Stimulated activated CD8-positive, alpha-beta memory T cell treated with anti-CD3 and anti-CD28 coated beads, Interleukin-7, amount 100 ng/mL, for 24 hours (primary cell): ENCODE results near the gene SGPL1.

Source experiments
- DNase-seq: peaks from one replicate; pipeline ENCODE4 v3.0.0-alpha.2; 2020; ENCODE audit warnings: low read depth

The SGPL1 gene

GRCh38 chr10:70921285-70921684 lies 105.5 kb downstream of the SGPL1 start:
- DNase-seq: no peak

GRCh38 chr10:70923696-70924095 lies 107.9 kb downstream of the SGPL1 start:
- no peak for DNase-seq

- DNase-seq: peak; percentile 30
Observed at GRCh38 chr10:70925377-70926225, 109.9 kb downstream of the SGPL1 start.

- DNase-seq: no peak
Observed at GRCh38 chr10:70926226-70927000, 110.7 kb downstream of the SGPL1 start.

DNA sequence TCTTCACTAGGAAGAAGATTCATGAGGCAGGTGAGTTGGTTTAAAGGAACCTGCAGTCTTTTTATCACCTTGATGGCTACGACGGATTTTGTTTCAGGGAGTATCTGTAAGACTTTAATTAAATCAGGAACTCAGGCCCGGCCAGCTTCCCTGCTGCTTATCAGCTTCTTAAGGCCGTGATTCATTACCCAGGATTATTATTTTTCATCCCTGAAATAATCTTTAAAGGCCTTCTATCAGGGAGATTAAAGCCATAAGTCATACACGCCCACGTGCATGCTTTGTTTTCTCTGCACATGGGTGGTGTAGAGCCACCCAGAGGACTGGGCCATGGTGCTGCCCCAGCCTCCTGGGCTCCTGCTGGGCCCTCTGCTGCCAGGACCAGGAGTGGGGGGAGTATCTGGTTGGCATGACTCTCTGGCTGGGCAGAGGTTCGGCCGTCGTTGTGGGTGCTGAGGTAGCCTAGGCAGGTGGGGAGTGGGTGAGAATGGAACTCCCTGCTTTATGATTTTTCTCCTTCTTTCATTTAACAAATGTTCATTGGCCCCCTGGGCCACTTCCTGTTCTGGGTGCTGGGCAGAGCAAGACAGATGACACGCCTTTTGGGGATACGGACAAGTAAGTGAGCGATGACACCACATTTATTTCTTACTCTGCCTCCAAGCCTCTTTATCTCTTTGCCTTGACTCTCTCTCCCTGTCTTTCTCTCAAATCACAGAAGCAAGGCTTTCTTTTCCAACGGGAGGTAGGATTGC lies 111.6 kb downstream of the SGPL1 start:
- no peak for DNase-seq

GRCh38 chr10:70928140-70928539 lies 112.4 kb downstream of the SGPL1 start:
- no peak for DNase-seq

- DNase-seq: no peak
Observed at GRCh38 chr10:70930263-70931000, 114.7 kb downstream of the SGPL1 start.
